ENCODE data around the gene ARHGEF4.

ARHGEF4 gene

DNA sequence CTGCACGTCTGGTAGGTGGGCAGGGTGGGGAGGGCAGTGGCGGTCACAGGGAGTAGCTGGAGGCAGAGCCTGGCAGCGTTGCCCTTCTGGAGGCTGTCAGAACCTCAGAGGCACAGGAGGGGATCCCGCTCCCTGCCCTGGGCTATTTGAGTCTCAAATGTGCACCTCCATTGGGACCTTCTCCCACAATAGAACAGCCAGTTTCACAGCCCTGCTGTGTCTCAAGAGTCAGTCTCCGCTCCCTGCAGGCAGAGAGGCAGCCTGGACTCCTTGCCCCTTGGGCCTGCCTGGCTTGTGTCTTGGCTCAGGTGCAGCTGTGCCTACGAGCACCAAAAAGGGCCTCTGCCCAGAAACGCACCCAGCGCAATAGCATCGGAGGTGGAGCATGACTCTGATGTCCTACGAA, 199.1 kb downstream of the ARHGEF4 start:
- intact Hi-C loops (cut with DNase I; ENCODE audit: low total_unique reads), result no loop called here
- Histone ChIP-seq H3K27me3 (peaks cover 0 to 16% of the 10 kb centered on the region in 2 donors), H3K4me3 (peak overlapping the region; percentile 45 to 52), H3K4me1 (peaks cover 0 to 22% (median 14%) of the 10 kb centered on the region in 4 donors), H3K36me3 (peaks cover 0 to 8% (median 4%) of the 10 kb centered on the region in 3 donors), H3K9me3 (no peaks in the 10 kb centered on the region), H3K27ac (no peak overlapping the region)
- DNase-seq, result peak in 1 of 2 donors; percentile 43
- TF ChIP-seq, protein P1, sequence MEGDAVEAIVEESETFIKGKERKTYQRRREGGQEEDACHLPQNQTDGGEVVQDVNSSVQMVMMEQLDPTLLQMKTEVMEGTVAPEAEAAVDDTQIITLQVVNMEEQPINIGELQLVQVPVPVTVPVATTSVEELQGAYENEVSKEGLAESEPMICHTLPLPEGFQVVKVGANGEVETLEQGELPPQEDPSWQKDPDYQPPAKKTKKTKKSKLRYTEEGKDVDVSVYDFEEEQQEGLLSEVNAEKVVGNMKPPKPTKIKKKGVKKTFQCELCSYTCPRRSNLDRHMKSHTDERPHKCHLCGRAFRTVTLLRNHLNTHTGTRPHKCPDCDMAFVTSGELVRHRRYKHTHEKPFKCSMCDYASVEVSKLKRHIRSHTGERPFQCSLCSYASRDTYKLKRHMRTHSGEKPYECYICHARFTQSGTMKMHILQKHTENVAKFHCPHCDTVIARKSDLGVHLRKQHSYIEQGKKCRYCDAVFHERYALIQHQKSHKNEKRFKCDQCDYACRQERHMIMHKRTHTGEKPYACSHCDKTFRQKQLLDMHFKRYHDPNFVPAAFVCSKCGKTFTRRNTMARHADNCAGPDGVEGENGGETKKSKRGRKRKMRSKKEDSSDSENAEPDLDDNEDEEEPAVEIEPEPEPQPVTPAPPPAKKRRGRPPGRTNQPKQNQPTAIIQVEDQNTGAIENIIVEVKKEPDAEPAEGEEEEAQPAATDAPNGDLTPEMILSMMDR (IDR thresholded peaks at IDR 0.05), result no peak

DNA sequence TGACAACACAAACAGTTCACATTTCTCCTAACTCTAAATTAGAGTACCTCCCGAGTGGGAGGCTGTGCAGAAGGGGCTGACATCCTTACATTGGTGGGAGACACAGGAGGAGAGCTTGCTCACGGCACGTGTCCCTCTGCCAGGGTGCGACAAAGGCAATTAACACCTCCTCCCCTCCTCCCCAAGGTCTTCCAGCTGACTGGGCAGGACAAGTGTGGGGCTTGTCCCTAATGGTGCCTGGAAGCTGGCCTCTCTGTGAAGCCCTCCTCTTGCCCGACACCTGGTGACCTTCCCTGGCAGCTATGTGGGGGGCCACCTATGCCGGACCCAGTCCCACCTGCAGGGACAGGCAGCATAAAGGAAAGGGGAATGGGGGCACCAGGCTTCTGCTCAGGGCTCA, 199.6 kb downstream of the ARHGEF4 start:
- H3K27ac ChIP-seq, result no peak overlapping the region
- DNase-seq, result no peak
- H3K4me3 ChIP-seq, result no peak overlapping the region
- intact Hi-C loops (cut with DNase I; ENCODE audit: low total_unique reads), result no loop called here
- peaks cover 0 to 16% of the 10 kb centered on the region in 2 donors for H3K27me3 ChIP-seq
- TF ChIP-seq, protein P1 (IDR thresholded peaks at IDR 0.05), result no peak
- H3K9me3 ChIP-seq, result no peaks in the 10 kb centered on the region
- H3K36me3 ChIP-seq, result peaks cover 0 to 12% (median 7%) of the 10 kb centered on the region in 3 donors
- peaks cover 0 to 22% (median 14%) of the 10 kb centered on the region in 4 donors for H3K4me1 ChIP-seq

DNA sequence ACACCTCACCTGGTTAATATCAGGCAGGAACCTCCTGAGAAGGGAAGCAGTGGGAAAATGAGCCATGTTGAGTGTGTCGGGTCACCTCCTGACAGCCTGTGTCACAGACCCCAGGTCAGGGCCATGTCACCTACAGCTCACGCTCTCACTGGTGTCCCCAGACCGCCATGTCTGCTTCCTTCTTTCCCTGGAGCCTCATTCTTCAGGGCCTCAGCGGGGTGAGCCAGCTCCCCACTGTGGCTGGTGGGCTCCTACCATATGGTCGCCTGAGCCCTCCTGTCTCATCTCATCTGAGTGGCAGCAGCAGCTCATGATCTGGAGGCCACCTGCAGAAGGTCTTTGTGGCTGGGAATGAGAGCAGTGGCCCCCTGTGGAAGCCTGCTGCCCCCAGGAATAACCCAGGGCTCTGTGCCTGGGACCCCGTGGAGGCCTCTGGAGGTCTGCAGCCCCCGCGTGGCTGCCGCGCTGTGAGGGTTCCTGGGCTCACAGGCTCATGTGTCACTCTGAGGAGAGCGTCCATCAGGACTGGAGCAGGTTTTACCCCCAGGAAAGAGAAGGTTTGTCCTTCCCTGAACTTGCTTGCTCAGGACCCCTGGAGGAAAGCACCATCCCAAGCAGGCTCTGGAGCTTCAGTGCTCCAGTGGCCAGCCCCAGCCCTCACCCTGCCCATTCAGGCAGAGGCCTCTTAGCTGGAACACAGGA, 200.1 kb downstream of the ARHGEF4 start:
- TF ChIP-seq, protein P1 (IDR thresholded peaks at IDR 0.05), result no peak
- Histone ChIP-seq H3K9me3 (no peaks in the 10 kb centered on the region), H3K4me1 (peaks cover 0 to 22% (median 14%) of the 10 kb centered on the region in 4 donors), H3K27ac (no peak overlapping the region), H3K4me3 (no peak overlapping the region), H3K36me3 (peaks cover 0 to 16% (median 10%) of the 10 kb centered on the region in 3 donors), H3K27me3 (peaks cover 0 to 16% of the 10 kb centered on the region in 2 donors)
- intact Hi-C loops (cut with DNase I; ENCODE audit: low total_unique reads), result no loop called here
- no peak for DNase-seq

DNA sequence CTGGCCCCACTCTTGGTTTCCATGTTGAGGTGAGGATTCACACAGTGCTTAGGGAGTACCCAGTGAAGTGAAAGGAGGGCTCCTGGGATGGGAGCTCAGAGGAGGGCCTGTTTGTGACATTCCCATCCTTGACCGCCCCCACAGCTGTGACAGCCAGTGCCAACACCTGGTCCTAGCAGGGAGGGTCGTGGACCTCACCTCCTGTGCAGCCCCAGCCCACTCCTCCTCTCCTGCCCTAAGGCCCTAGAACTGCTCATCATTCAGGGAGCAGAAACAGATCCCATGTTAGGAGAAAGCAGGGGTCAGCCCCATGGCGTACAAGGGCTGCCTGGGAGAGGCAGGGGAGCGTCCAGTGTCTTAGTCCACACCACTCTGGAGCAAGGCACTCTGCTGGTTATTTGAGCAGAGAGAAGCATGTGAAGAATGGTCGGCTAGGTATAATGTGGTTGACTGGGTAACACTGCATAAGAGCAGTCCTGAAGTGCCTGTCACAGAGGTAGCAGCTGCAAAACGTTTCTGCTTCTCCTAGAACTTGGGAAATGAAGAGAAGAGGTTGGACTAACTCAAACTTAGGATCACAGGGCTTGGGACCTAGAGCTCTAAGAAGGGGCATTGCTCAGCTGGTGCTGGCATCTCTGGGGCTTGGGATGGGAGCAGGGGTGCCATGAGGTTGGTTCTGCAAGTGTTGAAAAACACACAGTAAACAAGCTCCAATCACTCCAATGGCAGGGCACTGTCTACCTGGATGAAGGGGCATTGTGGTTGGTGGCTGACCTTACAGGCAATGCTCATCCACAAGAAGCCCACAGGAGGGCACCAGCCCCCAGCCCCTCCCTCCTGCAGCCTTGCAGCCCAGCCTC, 200.9 kb downstream of the ARHGEF4 start:
- Histone ChIP-seq H3K9me3 (no peaks in the 10 kb centered on the region), H3K4me3 (no peak overlapping the region), H3K4me1 (peaks cover 0 to 22% (median 14%) of the 10 kb centered on the region in 4 donors), H3K27me3 (peaks cover 0 to 16% of the 10 kb centered on the region in 2 donors), H3K36me3 (peaks cover 0 to 16% (median 10%) of the 10 kb centered on the region in 3 donors), H3K27ac (no peak overlapping the region)
- intact Hi-C loops (cut with DNase I; ENCODE audit: low total_unique reads), result no loop called here
- DNase-seq, result no peak
- TF ChIP-seq, protein P1 (IDR thresholded peaks at IDR 0.05), result no peak

DNA sequence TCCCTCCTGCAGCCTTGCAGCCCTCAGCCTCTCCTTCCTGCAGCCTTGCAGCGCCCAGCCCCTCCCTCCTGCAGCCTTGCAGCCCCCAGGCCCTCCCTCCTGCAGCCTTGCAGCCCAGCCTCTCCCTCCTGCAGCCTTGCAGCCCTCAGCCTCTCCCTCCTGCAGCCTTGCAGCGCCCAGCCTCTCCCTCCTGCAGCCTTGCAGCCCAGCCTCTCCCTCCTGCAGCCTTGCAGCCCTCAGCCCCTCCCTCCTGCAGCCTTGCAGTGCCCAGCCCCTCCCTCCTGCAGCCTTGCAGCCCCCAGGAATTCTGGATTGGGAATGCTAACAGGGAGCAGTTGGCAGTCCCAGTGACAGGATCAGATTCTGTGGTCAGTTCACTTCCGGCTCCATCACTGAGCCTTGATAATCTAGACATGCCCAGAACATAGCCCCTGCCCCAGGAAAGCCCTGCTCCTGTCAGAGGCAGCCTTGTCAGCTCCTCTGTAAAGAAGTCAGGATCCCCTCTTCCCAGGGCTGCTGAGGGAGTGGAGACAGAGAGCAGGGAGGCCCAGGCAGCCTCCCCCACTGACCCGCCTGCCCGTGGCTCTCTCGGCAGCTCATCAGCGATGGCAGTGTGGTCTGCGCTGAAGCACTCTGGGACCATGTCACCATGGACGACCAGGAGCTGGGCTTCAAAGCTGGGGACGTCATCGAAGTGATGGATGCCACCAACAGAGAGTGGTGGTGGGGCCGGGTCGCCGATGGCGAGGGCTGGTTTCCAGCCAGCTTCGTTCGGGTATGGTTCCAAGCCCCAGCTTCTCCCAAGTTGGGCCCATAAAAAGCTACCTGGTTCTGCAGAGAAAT, 201.8 kb downstream of the ARHGEF4 start:
- Histone ChIP-seq H3K9me3 (no peaks in the 10 kb centered on the region), H3K27ac (no peak overlapping the region), H3K4me1 (peaks cover 0 to 22% (median 14%) of the 10 kb centered on the region in 4 donors), H3K36me3 (peaks cover 0 to 16% (median 10%) of the 10 kb centered on the region in 3 donors), H3K4me3 (no peak overlapping the region), H3K27me3 (peaks cover 0 to 16% of the 10 kb centered on the region in 2 donors)
- DNase-seq, result no peak
- TF ChIP-seq, protein P1 (IDR thresholded peaks at IDR 0.05), result no peak
- intact Hi-C loops (cut with DNase I; ENCODE audit: low total_unique reads), result no loop called here
